Right lobe of liver (tissue), 4 donors: ENCODE measurements around the gene ZNF777.

Source experiments
- CTCF ChIP-seq, 4 donors: fragments of 200-600 bp in 3 of 4; fragments of 450-650 bp in 1 of 4; IDR thresholded peaks; one replicate each; pipeline versions ENCODE4 v1.5.1 to v1.8.0; 2016 to 2022; ENCODE audit warnings: antibody characterized with exemption in 4 of 4, mild to moderate bottlenecking in 2 of 4
- POLR2A ChIP-seq: fragments of 450-650 bp; IDR thresholded peaks from one replicate; pipeline ENCODE4 v1.6.1; 2017; ENCODE audit warnings: antibody characterized with exemption, mild to moderate bottlenecking
- donor health status: DM: no; HTN: no; CAD: no.
- donor health status: DM: no; HTN: no; CAD: no.
- donor health status: DM: no; HTN: yes; CAD: no.

GRCh38 chr7:149432121-149432691, 28.7 kb downstream of the ZNF777 start:
- TF ChIP-seq CTCF (IDR thresholded peaks at IDR 0.05) (no peak), POLR2A (no peak)
